ENCODE results near the gene PTPN7. TPM values are rescaled to one million over a fixed set of nuclear protein-coding genes. Genes with fewer than 3 reads are reported as not detected.

PTPN7 gene
- total and polyA plus RNA-seq, 2 donors (not counting 3 experiments of a cell fraction or from before 2014, with no cell fraction given): 0.86 to 1.8 TPM

- Histone ChIP-seq H3K27ac (ENCODE audit: insufficient read depth, low read depth, low read length) (no peak overlapping the region), H3K4me2 (ENCODE audit: insufficient read depth, low read length) (no peak overlapping the region), H3K79me2 (ENCODE audit: control insufficient read depth, insufficient read depth, low read length) (peaks cover 5% of the 10 kb centered on the region), H4K20me1 (replicated peaks; ENCODE audit: control insufficient read depth, extremely low read depth, insufficient read depth, low read length) (no peaks in the 10 kb centered on the region), H3K36me3 (ENCODE audit: control insufficient read depth in 2 of 2, extremely low read depth in 1 of 2, insufficient read depth in 2 of 2, low read length in 2 of 2) (no peaks in the 10 kb centered on the region), H3K4me3 (replicated peaks in 1 of 3; ENCODE audit: insufficient read depth in 1 of 3, low read depth in 1 of 3, low read length in 3 of 3) (no peak overlapping the region), H2AFZ (ENCODE audit: low read depth, low read length) (no peak overlapping the region), H3K9me3 (replicated peaks; ENCODE audit: control insufficient read depth, insufficient read depth, low read length) (no peaks in the 10 kb centered on the region), H3K9ac (replicated peaks; ENCODE audit: extremely low read depth, insufficient read depth, low read length) (no peak overlapping the region), H3K4me1 (ENCODE audit: control insufficient read depth, extremely low read depth, insufficient read depth, low read length) (peaks cover 9% of the 10 kb centered on the region), H3K9me1 (replicated peaks; ENCODE audit: control insufficient read depth, extremely low read depth, insufficient read depth, low read length) (no peaks in the 10 kb centered on the region), H3K27me3 (ENCODE audit: control insufficient read depth in 2 of 2, insufficient read depth in 2 of 2, low read length in 2 of 2) (no peaks in the 10 kb centered on the region)
- ChIA-PET CTCF (no interaction called here), POLR2A (no interaction called here)
- dilution Hi-C loops (cut with MboI; ENCODE audit: extremely low pct_ligation_motif_present, low sequenced_read_pairs): no loop called here
- TF ChIP-seq EZH2 (IDR thresholded peaks at IDR 0.05; ENCODE audit: borderline replicate concordance, low read depth, low read length, severe bottlenecking): no peak
- TF ChIP-seq JUN (IDR thresholded peaks at IDR 0.05; ENCODE audit: borderline replicate concordance, insufficient read depth, insufficient read length, low read depth): no peak
- no peak for TF ChIP-seq CTCF (IDR thresholded peaks at IDR 0.05; ENCODE audit: extremely low read depth in 1 of 2, insufficient read depth in 1 of 2, low read depth in 1 of 2, low read length in 2 of 2)
- no peak for TF ChIP-seq POLR2AphosphoS5 (IDR thresholded peaks at IDR 0.05; ENCODE audit: insufficient read depth, low read depth, low read length)
- no peak for TF ChIP-seq FOS (IDR thresholded peaks at IDR 0.05; ENCODE audit: borderline replicate concordance, insufficient read depth, low read length)
- TF ChIP-seq POLR2A (IDR thresholded peaks at IDR 0.05; ENCODE audit: low read depth, low read length): no peak
- no peak for TF ChIP-seq MYC (IDR thresholded peaks at IDR 0.05; ENCODE audit: low read depth, low read length)
- no peak for TF ChIP-seq GATA2 (IDR thresholded peaks at IDR 0.05; ENCODE audit: insufficient read depth, insufficient read length, low read depth, low read length)
- no peak for TF ChIP-seq MAX (IDR thresholded peaks at IDR 0.05; ENCODE audit: insufficient read depth, insufficient read length)
- intact Hi-C loops (cut with micrococcal nuclease): no loop called here
- FAIRE-seq (no peak), DNase-seq (ENCODE audit: low read depth, low spot score) (no peak)
- no TSS peak for BruUV-seq (replicated peaks)
Measured at GRCh38 chr1:202149566-202149965, 10.8 kb downstream of the PTPN7 start.

Measured in endothelial cell of umbilical vein (primary cell).